ENCODE data around the gene KDM4C. TPM values are rescaled to one million over a fixed set of nuclear protein-coding genes. Genes with fewer than 3 reads are reported as not detected.
A peak's percentile ranks its signal among the peaks of the same experiment; 100 is the strongest.

The KDM4C gene
- total and polyA plus RNA-seq, 5 donors from 2014 or later = 27.9 to 99.0 (median 32.0) TPM

DNA sequence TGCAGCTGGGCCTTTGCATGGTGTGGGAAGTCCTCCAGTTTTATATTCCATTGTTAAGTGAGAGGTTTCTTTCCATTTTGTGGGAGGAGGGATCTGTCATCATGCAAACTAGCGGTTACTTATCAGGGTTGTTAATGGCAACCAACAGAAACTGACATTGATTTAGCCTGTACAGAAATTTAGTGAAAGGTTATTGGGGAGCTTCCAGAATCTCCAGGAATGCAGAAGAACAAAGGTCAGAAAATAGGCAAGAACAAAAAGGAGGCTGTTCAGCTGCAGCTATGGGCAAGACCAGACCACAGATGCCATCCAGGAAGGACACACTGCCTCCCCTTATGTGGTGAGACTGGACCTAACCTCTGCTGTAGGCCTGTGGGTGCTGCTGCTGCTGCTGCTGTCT lies 395.8 kb downstream of the KDM4C start:
- DNase-seq = no peak
- H3K27ac ChIP-seq (ENCODE audit: insufficient read depth, low read length, poor library complexity, severe bottlenecking) = no peak overlapping the region
- Mint-ChIP-seq H3K9me3 (peaks cover 0 to 2% (median 0%) of the 10 kb centered on the region in 7 donors), H3K27me3 (no peaks in the 10 kb centered on the region), H3K36me3 (peaks cover 45% of the 10 kb centered on the region), H3K4me1 (peaks cover 18 to 51% (median 32%) of the 10 kb centered on the region in 4 donors), H3K27ac (peak overlapping the region in 2 of 3 donors; percentile 38 to 66), H3K4me3 (no peak overlapping the region)
- ATAC-seq (ENCODE audit: low read depth in 2 of 2) = no peak
- peaks cover 6% of the 10 kb centered on the region for H3K36me3 ChIP-seq (ENCODE audit: control insufficient read depth, insufficient read depth, low read length)
- H3K4me3 ChIP-seq (ENCODE audit: low read depth, low read length) = no peak overlapping the region
- H3K9me3 ChIP-seq (ENCODE audit: control insufficient read depth in 2 of 2, low read length in 2 of 2) = no peaks in the 10 kb centered on the region
- no peaks in the 10 kb centered on the region for H3K27me3 ChIP-seq (ENCODE audit: control insufficient read depth, insufficient read depth, low read length)
- peaks cover 27% of the 10 kb centered on the region for H3K4me1 ChIP-seq (ENCODE audit: control insufficient read depth, insufficient read depth, low read length, poor library complexity, severe bottlenecking)

DNA sequence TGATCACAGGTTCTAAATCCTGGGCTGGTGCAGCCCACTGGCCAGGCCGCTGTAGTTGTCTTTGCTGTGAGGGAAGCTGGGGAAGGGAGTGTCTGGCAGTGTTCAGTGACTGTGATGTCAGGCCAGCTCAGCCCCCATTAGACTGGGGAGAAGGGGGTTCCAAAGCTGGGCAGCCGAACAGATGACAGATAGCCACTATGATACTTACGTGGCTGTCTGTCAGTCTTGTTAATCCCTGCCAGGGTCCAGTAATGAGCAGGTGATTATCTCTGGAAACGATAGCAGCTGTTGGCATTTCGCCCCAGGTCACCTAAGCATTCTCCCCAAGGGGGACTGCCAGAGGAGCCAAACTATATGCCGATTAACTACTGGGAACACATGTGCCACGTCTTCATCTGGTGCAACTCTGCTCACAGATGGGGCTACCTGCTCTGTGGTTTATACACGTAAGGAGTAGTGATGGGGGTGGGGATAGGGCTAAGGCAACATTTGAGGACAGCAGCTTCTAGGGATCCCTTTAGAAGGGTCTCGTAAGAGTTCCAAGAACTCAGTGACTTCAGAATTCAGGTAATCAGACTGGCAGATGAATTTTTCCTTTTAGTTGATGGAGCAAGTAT lies 396.3 kb downstream of the KDM4C start:
- H3K36me3 Mint-ChIP-seq = peaks cover 49% of the 10 kb centered on the region
- no peak overlapping the region for H3K27ac ChIP-seq (ENCODE audit: insufficient read depth, low read length, poor library complexity, severe bottlenecking)
- no peaks in the 10 kb centered on the region for H3K27me3 Mint-ChIP-seq
- H3K4me1 Mint-ChIP-seq = peaks cover 19 to 48% (median 34%) of the 10 kb centered on the region in 4 donors
- no peak overlapping the region for H3K4me3 Mint-ChIP-seq
- H3K27ac Mint-ChIP-seq = peak overlapping the region in 2 of 3 donors; percentile 38 to 66
- no peak overlapping the region for H3K4me3 ChIP-seq (ENCODE audit: low read depth, low read length)
- ATAC-seq (ENCODE audit: low read depth in 2 of 2) (no peak), DNase-seq (no peak)
- peaks cover 24% of the 10 kb centered on the region for H3K4me1 ChIP-seq (ENCODE audit: control insufficient read depth, insufficient read depth, low read length, poor library complexity, severe bottlenecking)
- no peaks in the 10 kb centered on the region for H3K27me3 ChIP-seq (ENCODE audit: control insufficient read depth, insufficient read depth, low read length)
- no peaks in the 10 kb centered on the region for H3K9me3 ChIP-seq (ENCODE audit: control insufficient read depth in 2 of 2, low read length in 2 of 2)
- peaks cover 6% of the 10 kb centered on the region for H3K36me3 ChIP-seq (ENCODE audit: control insufficient read depth, insufficient read depth, low read length)
- H3K9me3 Mint-ChIP-seq = peaks cover 0 to 2% (median 0%) of the 10 kb centered on the region in 7 donors

DNA sequence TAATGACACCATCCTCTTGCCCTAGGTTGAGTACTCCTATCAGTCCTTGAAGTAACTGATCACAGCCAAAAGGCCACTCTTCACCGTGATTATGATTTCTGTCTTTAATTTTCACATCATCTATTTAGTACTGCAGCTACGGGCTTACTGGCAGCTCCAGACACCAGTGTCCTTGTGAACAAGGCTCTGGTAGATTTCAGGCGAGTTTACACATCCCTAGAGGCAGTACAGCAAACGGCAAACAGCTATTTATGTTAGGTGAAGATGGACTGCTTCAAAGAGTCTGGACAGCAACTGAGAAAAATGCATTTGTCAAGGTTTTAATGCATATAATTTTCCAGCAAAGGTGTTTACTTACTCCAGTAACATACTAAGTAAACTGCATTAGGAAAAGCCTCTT lies 396.9 kb downstream of the KDM4C start:
- peaks cover 6% of the 10 kb centered on the region for H3K36me3 ChIP-seq (ENCODE audit: control insufficient read depth, insufficient read depth, low read length)
- no peak for DNase-seq
- no peak overlapping the region for H3K4me3 Mint-ChIP-seq
- H3K27me3 ChIP-seq (ENCODE audit: control insufficient read depth, insufficient read depth, low read length) = no peaks in the 10 kb centered on the region
- H3K4me3 ChIP-seq (ENCODE audit: low read depth, low read length) = no peak overlapping the region
- no peak for ATAC-seq (ENCODE audit: low read depth in 2 of 2)
- peaks cover 19% of the 10 kb centered on the region for H3K4me1 ChIP-seq (ENCODE audit: control insufficient read depth, insufficient read depth, low read length, poor library complexity, severe bottlenecking)
- H3K27ac Mint-ChIP-seq = peak overlapping the region in 1 of 3 donors; percentile 38
- H3K27ac ChIP-seq (ENCODE audit: insufficient read depth, low read length, poor library complexity, severe bottlenecking) = no peak overlapping the region
- peaks cover 51% of the 10 kb centered on the region for H3K36me3 Mint-ChIP-seq
- peaks cover 18 to 44% (median 32%) of the 10 kb centered on the region in 4 donors for H3K4me1 Mint-ChIP-seq
- H3K9me3 Mint-ChIP-seq = peaks cover 0 to 2% (median 0%) of the 10 kb centered on the region in 7 donors
- H3K27me3 Mint-ChIP-seq = no peaks in the 10 kb centered on the region
- H3K9me3 ChIP-seq (ENCODE audit: control insufficient read depth in 2 of 2, low read length in 2 of 2) = no peaks in the 10 kb centered on the region

DNA sequence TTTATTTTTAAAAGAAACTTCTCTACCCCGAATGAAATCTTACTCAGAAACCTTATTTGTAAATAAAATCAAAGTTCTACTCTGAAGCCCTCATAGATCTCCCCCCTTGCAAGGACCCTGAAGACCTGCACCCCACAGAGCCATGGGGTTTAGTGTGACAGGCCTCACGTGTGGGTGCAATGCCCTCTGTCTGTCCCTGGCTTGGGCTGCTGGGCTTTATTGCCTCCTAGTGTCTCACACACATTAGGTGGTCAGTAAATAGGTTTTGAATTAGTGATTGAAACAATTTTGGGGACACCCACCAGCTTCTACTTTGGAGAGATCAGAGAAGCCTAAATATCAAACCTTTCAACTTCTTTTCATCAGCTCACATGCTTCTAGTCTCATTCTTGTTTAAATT lies 403.7 kb downstream of the KDM4C start:
- H3K27ac Mint-ChIP-seq = peak overlapping the region in 2 of 3 donors; percentile 23 to 27
- no peaks in the 10 kb centered on the region for H3K9me3 ChIP-seq (ENCODE audit: control insufficient read depth in 2 of 2, low read length in 2 of 2)
- DNase-seq = no peak
- no peaks in the 10 kb centered on the region for H3K27me3 ChIP-seq (ENCODE audit: control insufficient read depth, insufficient read depth, low read length)
- peaks cover 46% of the 10 kb centered on the region for H3K36me3 Mint-ChIP-seq
- no peak overlapping the region for H3K4me3 ChIP-seq (ENCODE audit: low read depth, low read length)
- peaks cover 21% of the 10 kb centered on the region for H3K36me3 ChIP-seq (ENCODE audit: control insufficient read depth, insufficient read depth, low read length)
- no peaks in the 10 kb centered on the region for H3K4me1 ChIP-seq (ENCODE audit: control insufficient read depth, insufficient read depth, low read length, poor library complexity, severe bottlenecking)
- no peaks in the 10 kb centered on the region for H3K27me3 Mint-ChIP-seq
- H3K4me3 Mint-ChIP-seq = no peak overlapping the region
- H3K27ac ChIP-seq (ENCODE audit: insufficient read depth, low read length, poor library complexity, severe bottlenecking) = no peak overlapping the region
- peaks cover 0 to 2% (median 0%) of the 10 kb centered on the region in 7 donors for H3K9me3 Mint-ChIP-seq
- peaks cover 6 to 27% (median 10%) of the 10 kb centered on the region in 4 donors for H3K4me1 Mint-ChIP-seq
- no peak for ATAC-seq (ENCODE audit: low read depth in 2 of 2)

DNA sequence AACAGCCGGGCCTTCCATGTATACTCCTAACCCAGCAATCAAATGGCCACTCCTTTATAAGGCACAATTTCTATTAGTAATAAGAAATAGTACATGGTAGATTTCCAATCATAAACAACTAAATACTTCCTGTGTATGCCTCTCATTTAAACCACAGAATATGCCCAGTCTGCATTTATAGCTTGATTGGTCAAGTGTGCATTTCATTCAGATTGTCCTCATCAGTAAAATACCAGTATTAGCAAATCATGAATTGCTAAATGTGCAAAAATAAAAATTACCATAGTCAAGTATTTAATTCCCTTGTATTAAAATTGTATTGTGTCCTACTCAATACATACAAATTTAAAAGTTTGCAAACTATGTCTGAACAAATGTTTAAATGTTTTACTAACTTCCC lies 406.2 kb downstream of the KDM4C start:
- Mint-ChIP-seq H3K4me3 (no peak overlapping the region), H3K4me1 (peaks cover 0 to 12% (median 3%) of the 10 kb centered on the region in 4 donors), H3K27ac (no peak overlapping the region), H3K36me3 (peaks cover 40% of the 10 kb centered on the region), H3K27me3 (no peaks in the 10 kb centered on the region), H3K9me3 (peaks cover 0 to 2% (median 0%) of the 10 kb centered on the region in 7 donors)
- DNase-seq = no peak
- H3K27ac ChIP-seq (ENCODE audit: insufficient read depth, low read length, poor library complexity, severe bottlenecking) = no peak overlapping the region
- no peaks in the 10 kb centered on the region for H3K4me1 ChIP-seq (ENCODE audit: control insufficient read depth, insufficient read depth, low read length, poor library complexity, severe bottlenecking)
- ATAC-seq (ENCODE audit: low read depth in 2 of 2) = no peak
- peaks cover 25% of the 10 kb centered on the region for H3K36me3 ChIP-seq (ENCODE audit: control insufficient read depth, insufficient read depth, low read length)
- no peaks in the 10 kb centered on the region for H3K27me3 ChIP-seq (ENCODE audit: control insufficient read depth, insufficient read depth, low read length)
- no peak overlapping the region for H3K4me3 ChIP-seq (ENCODE audit: low read depth, low read length)
- H3K9me3 ChIP-seq (ENCODE audit: control insufficient read depth in 2 of 2, low read length in 2 of 2) = no peaks in the 10 kb centered on the region

DNA sequence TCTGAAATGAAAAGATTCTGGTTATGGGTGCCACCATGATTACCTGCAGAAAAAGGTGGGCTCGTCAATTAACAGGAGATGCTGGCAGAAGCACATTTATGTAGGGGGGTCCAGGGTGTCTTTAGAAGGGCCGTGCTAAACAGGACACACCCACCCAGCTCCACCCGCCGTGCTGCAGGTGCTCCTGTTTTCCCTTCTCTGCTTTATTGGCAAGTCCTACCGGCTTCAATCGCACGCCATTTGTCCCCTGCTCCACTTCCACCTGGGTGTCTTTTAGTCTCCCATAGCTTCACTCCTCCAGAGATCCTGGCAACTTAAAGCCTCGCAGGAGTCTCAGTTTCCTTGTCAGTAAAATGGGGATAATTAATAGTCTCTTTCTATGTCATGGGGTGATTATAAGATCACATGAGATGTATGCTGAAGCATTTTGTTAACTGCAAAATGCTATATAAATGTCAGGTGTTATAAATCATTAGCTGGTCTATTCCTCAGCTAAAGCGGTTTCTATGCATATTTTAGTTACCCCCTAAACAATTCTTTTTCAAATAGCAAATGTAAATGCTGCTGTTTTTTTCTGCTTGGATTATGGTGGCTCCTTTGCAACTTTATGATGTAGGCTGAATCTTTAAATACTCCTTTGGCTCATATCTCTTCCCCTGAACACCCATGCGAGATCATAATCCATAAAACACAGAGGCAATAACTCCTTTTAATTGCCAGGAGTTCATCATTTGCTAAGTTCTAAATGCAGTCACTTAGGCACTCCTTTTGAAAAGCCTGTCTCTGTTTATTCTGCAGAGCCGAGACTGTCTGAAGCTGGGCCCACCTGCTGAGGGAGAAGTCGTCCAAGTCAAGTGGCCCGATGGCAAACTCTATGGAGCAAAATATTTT lies 406.9 kb downstream of the KDM4C start:
- ATAC-seq (ENCODE audit: low read depth in 2 of 2) (no peak), DNase-seq (no peak)
- no peaks in the 10 kb centered on the region for H3K9me3 Mint-ChIP-seq
- no peak overlapping the region for H3K4me3 Mint-ChIP-seq
- H3K4me1 Mint-ChIP-seq = peaks cover 0 to 8% (median 3%) of the 10 kb centered on the region in 4 donors
- Histone ChIP-seq H3K9me3 (ENCODE audit: control insufficient read depth in 2 of 2, low read length in 2 of 2) (no peaks in the 10 kb centered on the region), H3K36me3 (ENCODE audit: control insufficient read depth, insufficient read depth, low read length) (peaks cover 29% of the 10 kb centered on the region), H3K27me3 (ENCODE audit: control insufficient read depth, insufficient read depth, low read length) (no peaks in the 10 kb centered on the region), H3K27ac (ENCODE audit: insufficient read depth, low read length, poor library complexity, severe bottlenecking) (no peak overlapping the region), H3K4me3 (ENCODE audit: low read depth, low read length) (no peak overlapping the region), H3K4me1 (ENCODE audit: control insufficient read depth, insufficient read depth, low read length, poor library complexity, severe bottlenecking) (no peaks in the 10 kb centered on the region)
- no peaks in the 10 kb centered on the region for H3K27me3 Mint-ChIP-seq
- H3K36me3 Mint-ChIP-seq = peaks cover 40% of the 10 kb centered on the region
- H3K27ac Mint-ChIP-seq = peak overlapping the region in 2 of 3 donors; percentile 6 to 52

DNA sequence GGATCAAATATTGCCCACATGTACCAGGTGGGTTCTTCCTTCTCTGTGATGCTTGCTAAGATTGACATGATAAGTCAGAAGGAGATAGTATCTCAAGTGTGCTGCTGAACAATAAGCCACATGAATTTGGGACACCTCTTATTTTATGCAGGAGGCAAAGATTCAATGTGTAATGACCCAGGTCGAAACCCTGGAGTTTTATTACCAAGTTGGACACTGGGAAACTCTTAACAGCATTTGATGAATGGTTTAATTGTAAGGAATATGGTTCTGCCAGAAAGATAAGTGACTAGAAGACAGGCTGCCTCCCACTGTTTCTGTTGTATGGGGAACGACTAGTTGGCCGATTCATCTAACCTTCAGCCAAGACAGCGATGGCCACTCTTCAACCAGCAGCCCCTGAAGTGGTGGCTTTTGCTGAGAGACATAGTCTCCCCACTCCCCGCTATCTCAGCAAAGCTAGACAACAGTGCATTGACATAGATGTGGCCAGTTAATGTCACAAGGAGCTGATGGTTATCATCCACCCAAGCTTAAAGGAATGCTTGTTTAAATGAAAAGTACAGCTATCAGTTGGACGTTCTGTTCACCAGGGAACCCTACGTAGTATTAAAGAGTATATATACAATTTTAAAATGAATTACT lies 407.7 kb downstream of the KDM4C start:
- peaks cover 47% of the 10 kb centered on the region for H3K36me3 Mint-ChIP-seq
- Histone ChIP-seq H3K4me1 (ENCODE audit: control insufficient read depth, insufficient read depth, low read length, poor library complexity, severe bottlenecking) (no peaks in the 10 kb centered on the region), H3K9me3 (ENCODE audit: control insufficient read depth in 2 of 2, low read length in 2 of 2) (no peaks in the 10 kb centered on the region), H3K27ac (ENCODE audit: insufficient read depth, low read length, poor library complexity, severe bottlenecking) (no peak overlapping the region), H3K36me3 (ENCODE audit: control insufficient read depth, insufficient read depth, low read length) (peaks cover 37% of the 10 kb centered on the region), H3K27me3 (ENCODE audit: control insufficient read depth, insufficient read depth, low read length) (no peaks in the 10 kb centered on the region), H3K4me3 (ENCODE audit: low read depth, low read length) (no peak overlapping the region)
- ATAC-seq (ENCODE audit: low read depth in 2 of 2) (no peak), DNase-seq (no peak)
- H3K4me3 Mint-ChIP-seq = no peak overlapping the region
- no peaks in the 10 kb centered on the region for H3K27me3 Mint-ChIP-seq
- no peaks in the 10 kb centered on the region for H3K9me3 Mint-ChIP-seq
- H3K4me1 Mint-ChIP-seq = peaks cover 0 to 5% (median 1%) of the 10 kb centered on the region in 4 donors
- H3K27ac Mint-ChIP-seq = peak overlapping the region in 1 of 3 donors; percentile 38

All from CD4-positive, CD25-positive, alpha-beta regulatory T cell (primary cell).